Measurements from ENCODE around the gene PODXL. TPM values are rescaled to one million over a fixed set of nuclear protein-coding genes. Genes with fewer than 3 reads are reported as not detected.

The PODXL gene
- total and polyA plus RNA-seq, 2 of the 8 experiments (the other 6 are each of a cell fraction or from before 2014, with no cell fraction given), result 638 to 925 TPM

DNA sequence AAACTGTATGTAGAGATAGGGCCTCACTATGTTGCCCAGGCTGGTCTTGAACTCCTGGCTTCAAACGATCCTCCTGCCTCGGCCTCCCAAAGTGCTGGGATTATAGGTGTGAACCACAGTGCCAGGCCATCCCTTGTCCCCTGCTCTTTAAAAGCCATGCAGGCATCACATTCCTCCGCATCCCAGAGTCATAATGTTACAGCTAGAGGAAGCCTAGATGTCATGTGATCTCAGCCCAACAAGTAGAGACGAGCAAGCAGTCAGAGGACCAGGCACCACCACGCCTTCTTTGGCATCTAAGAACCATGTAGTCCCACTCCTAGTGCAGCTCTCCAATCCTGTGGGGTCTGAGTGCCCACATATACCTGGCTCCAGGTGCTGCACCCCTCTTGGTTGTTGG is 13.1 kb downstream of the PODXL start:
- Histone ChIP-seq H3K18ac (ENCODE audit: extremely low read depth, low read length) (no peak overlapping the region), H2AFZ (ENCODE audit: low read length) (no peak overlapping the region), H4K91ac (replicated peaks; ENCODE audit: insufficient read length, low read length) (no peak overlapping the region), H4K20me1 (replicated peaks in 1 of 2; ENCODE audit: control insufficient read depth in 1 of 2, insufficient read depth in 2 of 2, low read length in 2 of 2) (peaks cover 68 to 84% of the 10 kb centered on the region in 2 experiments), H3K4ac (replicated peaks; ENCODE audit: insufficient read length, low read depth, low read length) (no peak overlapping the region), H3K79me1 (ENCODE audit: low read depth, low read length) (peaks cover 12% of the 10 kb centered on the region), H2BK5ac (ENCODE audit: low read depth, low read length) (peak overlapping the region; percentile 56), H2BK20ac (ENCODE audit: low read length) (no peak overlapping the region), H3K9me3 (ENCODE audit: insufficient read depth in 2 of 2, low read depth in 1 of 2, low read length in 1 of 2) (no peaks in the 10 kb centered on the region), H3K14ac (ENCODE audit: insufficient read length) (no peak overlapping the region), H4K5ac (ENCODE audit: insufficient read length, low read depth, low read length) (no peak overlapping the region), H3K27me3 (replicated peaks in 1 of 4; ENCODE audit: control insufficient read depth in 3 of 4, extremely low read depth in 1 of 4, insufficient read depth in 3 of 4, low read length in 3 of 4) (no peaks in the 10 kb centered on the region), H3K36me3 (ENCODE audit: control insufficient read depth in 2 of 4, insufficient read depth in 4 of 4, low read length in 3 of 4) (peaks cover 7 to 82% (median 10%) of the 10 kb centered on the region in 4 experiments; a peak in 7 of 8 replicates), H2BK12ac (ENCODE audit: low read depth, low read length) (0 out of 2 replicates have a peak overlapping the region, but pooled peaks have one; percentile 20), H3K4me2 (ENCODE audit: insufficient read depth in 1 of 2, low read depth in 2 of 2, low read length in 2 of 2) (peak overlapping the region in 1 of 2 experiments; percentile 99; a peak in 1 of 4 replicates), H4K8ac (ENCODE audit: extremely low read depth, insufficient read depth, low read length) (no peak overlapping the region), H3K56ac (replicated peaks; ENCODE audit: insufficient read length, low read depth, low read length) (no peak overlapping the region), H3K79me2 (ENCODE audit: control insufficient read depth in 1 of 2, insufficient read depth in 2 of 2, low read length in 2 of 2) (peaks cover 82 to 100% of the 10 kb centered on the region in 2 experiments), H3K23ac (ENCODE audit: insufficient read length) (no peak overlapping the region), H3K4me3 (ENCODE audit: extremely low read depth in 1 of 4, insufficient read depth in 2 of 4, low read depth in 3 of 4, low read length in 4 of 4) (no peak overlapping the region), H2BK15ac (ENCODE audit: low read length) (no peak overlapping the region), H3K27ac (ENCODE audit: low read depth, low read length) (no peak overlapping the region), H2AK5ac (ENCODE audit: low read depth, low read length) (no peak overlapping the region), H3K9ac (replicated peaks in 1 of 4; ENCODE audit: extremely low read depth in 1 of 4, low read depth in 3 of 4, low read length in 3 of 4) (no peak overlapping the region), H3K23me2 (ENCODE audit: low read depth, low read length) (no peaks in the 10 kb centered on the region), H3K4me1 (replicated peaks in 1 of 4; ENCODE audit: control insufficient read depth in 3 of 4, insufficient read depth in 4 of 4, low read length in 3 of 4) (peaks cover 41 to 86% (median 62%) of the 10 kb centered on the region in 4 experiments), H2BK120ac (replicated peaks; ENCODE audit: low read depth, low read length) (no peak overlapping the region)
- WGBS, 2 experiments (ENCODE audit: extremely low coverage in 1 of 2, insufficient coverage in 1 of 2, insufficient read length in 1 of 2, insufficient replicate concordance in 2 of 2, low coverage in 1 of 2, low lambda C conversion rate in 2 of 2, missing lambda C conversion rate in 1 of 2), result 92% methylated on average over 5 of the region's 5 CpGs; no CpG with 5 or more reads in 1 of the 2 experiments
- CTCF ChIA-PET (ENCODE audit: partially characterized antibody), result interaction anchor here (1.0 to 15.1 kb wide), 13 partner anchors 8 to 113 kb away, joined by 3 to 164 read pairs (median 27); no protein-coding TSS in a partner anchor
- FAIRE-seq (no peak), DNase-seq (ENCODE audit: low read depth in 1 of 2, low spot score in 2 of 2) (no peak)
- POLR2A ChIA-PET (ENCODE audit: partially characterized antibody), result interaction anchor here (1.3 to 17.7 kb wide), 5 partner anchors 8 to 65 kb away, joined by 3 to 108 read pairs (median 10); no protein-coding TSS in a partner anchor
- TF ChIP-seq CEBPB (IDR thresholded peaks at IDR 0.05; ENCODE audit: low read depth, low read length) (no peak), TBP (IDR thresholded peaks at IDR 0.05; ENCODE audit: low read depth, low read length) (no peak), SIX5 (IDR thresholded peaks at IDR 0.05; ENCODE audit: low read depth, low read length) (no peak), HDAC6 (IDR thresholded peaks at IDR 0.05; ENCODE audit: low read depth, low read length) (no peak), JUN (IDR thresholded peaks at IDR 0.05; ENCODE audit: low read depth, low read length) (no peak), POLR2A (IDR thresholded peaks at IDR 0.05; ENCODE audit: control extremely low read depth in 1 of 2, low read depth in 2 of 2, low read length in 2 of 2) (no peak), EP300 (IDR thresholded peaks at IDR 0.05; ENCODE audit: borderline replicate concordance in 1 of 2, low read depth in 2 of 2, low read length in 2 of 2) (no peak), BRCA1 (IDR thresholded peaks at IDR 0.05; ENCODE audit: low read depth, low read length) (no peak), GABPA (IDR thresholded peaks at IDR 0.05; ENCODE audit: borderline replicate concordance, insufficient read depth, low read length) (no peak), POLR2AphosphoS5 (IDR thresholded peaks at IDR 0.05; ENCODE audit: low read depth, low read length) (no peak), KDM4A (IDR thresholded peaks at IDR 0.05; ENCODE audit: low read depth, low read length, severe bottlenecking) (no peak), TAF7 (optimal IDR thresholded peaks at IDR 0.05; ENCODE audit: borderline replicate concordance, low read depth, low read length) (no peak)
- TF ChIP-seq, protein P1, sequence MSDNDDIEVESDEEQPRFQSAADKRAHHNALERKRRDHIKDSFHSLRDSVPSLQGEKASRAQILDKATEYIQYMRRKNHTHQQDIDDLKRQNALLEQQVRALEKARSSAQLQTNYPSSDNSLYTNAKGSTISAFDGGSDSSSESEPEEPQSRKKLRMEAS (IDR thresholded peaks at IDR 0.05), result no peak
- TF ChIP-seq, protein P2, sequence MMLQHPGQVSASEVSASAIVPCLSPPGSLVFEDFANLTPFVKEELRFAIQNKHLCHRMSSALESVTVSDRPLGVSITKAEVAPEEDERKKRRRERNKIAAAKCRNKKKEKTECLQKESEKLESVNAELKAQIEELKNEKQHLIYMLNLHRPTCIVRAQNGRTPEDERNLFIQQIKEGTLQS (IDR thresholded peaks at IDR 0.05; ENCODE audit: insufficient read depth, low read depth, low read length), result no peak

Measured in H1 (cell line).